22Rv1 (cell line): Measurements from ENCODE around the gene PABPN1.

ENCODE experiments used
- H3K27ac ChIP-seq: fragments of 450-650 bp; 2 replicates; pipeline ENCODE4 v1.5.1; 2017
- CTCF ChIP-seq: fragments of 450-650 bp; IDR thresholded peaks from 2 replicates; pipeline ENCODE4 v1.5.1; 2017; ENCODE audit warnings: mild to moderate bottlenecking
- ZFX ChIP-seq: fragments of 450-650 bp; IDR thresholded peaks from 2 replicates; pipeline ENCODE4 v1.6.1; 2017; ENCODE audit warnings: antibody characterized with exemption, borderline replicate concordance

The PABPN1 gene

GRCh38 chr14:23286020-23286901, 35.0 kb upstream of the PABPN1 start, which contains the start of gene HOMEZ:
Gene HOMEZ (minus strand): TSS chr14:23286132. CDS start chr14:23285952, 180 bp downstream.
- peak within 1 kb of the TSS; percentile 99 for H3K27ac ChIP-seq
- no peak for TF ChIP-seq ZFX

GRCh38 chr14:23286902-23287479, 34.3 kb upstream of the PABPN1 start:
- peak overlapping the region; percentile 99 for H3K27ac ChIP-seq

DNA sequence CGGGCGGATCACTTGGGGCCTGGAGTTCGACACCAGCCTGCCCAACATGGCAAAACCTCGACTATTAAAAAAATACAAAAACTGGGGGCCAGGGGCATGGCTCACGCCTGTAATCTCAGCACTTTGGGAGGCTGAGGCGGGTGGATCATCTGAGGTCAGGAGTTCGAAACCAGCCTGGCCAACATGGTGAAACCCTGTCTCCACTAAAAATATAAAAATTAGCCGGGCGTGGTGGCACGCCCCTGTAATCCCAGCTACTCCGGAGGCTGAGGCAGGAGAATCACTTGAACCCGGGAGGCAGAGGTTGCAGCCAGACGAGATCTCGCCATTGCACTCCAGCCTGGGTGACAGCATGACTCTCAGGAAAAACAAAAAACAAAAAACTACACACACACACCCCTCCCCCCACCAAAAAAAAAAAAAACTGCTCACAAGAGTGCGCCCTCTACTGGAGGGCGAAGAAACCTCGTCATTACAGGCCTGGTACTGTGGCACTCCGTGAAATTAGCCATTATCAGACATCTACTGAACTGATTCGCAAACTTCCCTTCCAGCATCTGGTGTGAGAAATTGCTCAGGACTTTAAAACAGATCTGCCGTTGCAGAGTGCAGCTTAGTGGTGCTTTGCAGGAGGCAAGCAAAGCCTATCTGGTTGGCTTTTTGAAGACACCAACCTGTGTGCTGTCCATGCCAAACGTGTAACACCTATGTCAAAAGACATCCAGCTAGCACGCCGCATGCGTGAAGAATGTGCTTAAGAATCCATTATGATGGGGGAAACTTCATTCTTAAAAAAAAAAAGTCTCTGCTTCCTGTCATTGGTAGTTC, 26.3 kb upstream of the PABPN1 start:
- peak overlapping the region; percentile 48 for H3K27ac ChIP-seq
- TF ChIP-seq CTCF (peak; percentile 95), ZFX (no peak)

More at GRCh38 chr14:23286902-23287479, 34.3 kb upstream of the PABPN1 start:
- no peak for TF ChIP-seq CTCF
- no peak for TF ChIP-seq ZFX

- peak overlapping the region; percentile 48 for H3K27ac ChIP-seq
- TF ChIP-seq CTCF, result no peak
- no peak for TF ChIP-seq ZFX
Observed at GRCh38 chr14:23296012-23296777, 25.1 kb upstream of the PABPN1 start.

DNA sequence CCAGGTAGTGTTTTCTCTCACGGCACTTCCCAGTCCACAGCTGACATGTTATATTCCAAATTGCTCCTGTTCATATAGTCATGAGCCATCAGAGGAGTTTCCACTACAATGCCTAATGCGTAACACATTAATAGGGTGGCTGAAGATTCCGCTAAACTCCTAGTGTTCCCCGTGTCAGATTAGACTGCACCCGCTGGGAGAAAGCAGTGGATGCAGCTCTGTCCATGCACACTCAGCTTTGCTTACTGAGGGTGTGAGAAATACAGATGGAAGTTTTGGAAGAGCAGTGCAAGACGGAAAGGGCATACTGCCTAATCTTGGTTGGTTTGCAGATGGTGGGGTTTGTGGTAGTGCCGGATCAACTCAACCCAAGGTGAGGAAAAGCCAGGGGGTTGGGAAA, 24.2 kb upstream of the PABPN1 start:
- no peak for TF ChIP-seq ZFX
- TF ChIP-seq CTCF, result no peak
- H3K27ac ChIP-seq, result no peak overlapping the region; the same call in 1 of the 2 replicates

- no peak overlapping the region for H3K27ac ChIP-seq
- no peak for TF ChIP-seq ZFX
- no peak for TF ChIP-seq CTCF
Observed at GRCh38 chr14:23297611-23298277, 23.5 kb upstream of the PABPN1 start.
